ENCODE data around the gene SAMD4B. TPM values are rescaled to one million over a fixed set of nuclear protein-coding genes. Genes with fewer than 3 reads are reported as not detected.

The SAMD4B gene
- total RNA-seq, 2 experiments from 2014 or later: 59.4 to 60.0 TPM

DNA sequence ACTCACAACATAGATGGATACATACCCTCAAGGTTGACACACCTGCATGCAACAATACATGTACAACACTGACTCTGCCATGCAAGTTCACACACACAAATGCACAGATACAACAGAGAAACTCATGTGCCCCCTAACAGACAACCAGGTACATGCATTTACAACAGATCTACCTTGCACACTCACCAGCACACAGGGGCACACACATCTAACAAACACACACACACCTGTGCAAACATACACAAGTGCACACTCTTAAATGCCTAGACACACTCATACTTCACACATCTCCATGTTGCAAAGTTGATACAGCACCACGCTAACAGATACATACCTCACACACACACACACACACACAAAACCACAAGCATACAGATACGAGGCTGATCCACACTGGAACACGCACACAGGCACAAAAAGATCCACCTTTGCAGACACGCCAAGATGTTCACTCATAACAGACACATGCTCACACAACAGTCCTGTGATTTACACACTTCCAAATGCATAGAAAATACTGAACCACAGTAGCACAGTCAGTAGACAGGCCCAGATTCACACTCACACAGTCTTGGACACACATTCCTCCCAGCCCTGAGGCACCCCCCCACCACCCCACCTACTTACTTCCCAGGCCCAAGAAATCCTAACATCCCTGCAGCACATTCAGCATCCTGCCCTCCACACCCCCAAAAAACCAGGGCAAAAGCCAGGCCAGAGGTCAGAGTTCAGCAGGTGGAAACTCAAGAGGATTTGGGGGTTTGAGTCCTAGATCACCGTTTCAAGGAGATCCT lies 22.9 kb upstream of the SAMD4B start:
- no peak for DNase-seq (ENCODE audit: low spot score)
- H2AFZ ChIP-seq (ENCODE audit: low read length): no peak overlapping the region
- H3K27ac ChIP-seq (ENCODE audit: low read depth, low read length, poor library complexity, severe bottlenecking): no peak overlapping the region
- POLR2A ChIA-PET: no interaction called here
- peak overlapping the region; percentile 6; the same call in 1 of the 2 replicates for H3K4me2 ChIP-seq (ENCODE audit: low read length)
- no TSS peak for BruUV-seq (replicated peaks)
- no peaks in the 10 kb centered on the region for H3K9me3 ChIP-seq (ENCODE audit: low read length)
- no peak overlapping the region for H3K4me3 ChIP-seq (ENCODE audit: low read depth, low read length, poor library complexity, severe bottlenecking)
- TF ChIP-seq EZH2phosphoT487 (IDR thresholded peaks at IDR 0.05; ENCODE audit: borderline replicate concordance, low read depth, low read length): no peak
- TF ChIP-seq, protein P1, sequence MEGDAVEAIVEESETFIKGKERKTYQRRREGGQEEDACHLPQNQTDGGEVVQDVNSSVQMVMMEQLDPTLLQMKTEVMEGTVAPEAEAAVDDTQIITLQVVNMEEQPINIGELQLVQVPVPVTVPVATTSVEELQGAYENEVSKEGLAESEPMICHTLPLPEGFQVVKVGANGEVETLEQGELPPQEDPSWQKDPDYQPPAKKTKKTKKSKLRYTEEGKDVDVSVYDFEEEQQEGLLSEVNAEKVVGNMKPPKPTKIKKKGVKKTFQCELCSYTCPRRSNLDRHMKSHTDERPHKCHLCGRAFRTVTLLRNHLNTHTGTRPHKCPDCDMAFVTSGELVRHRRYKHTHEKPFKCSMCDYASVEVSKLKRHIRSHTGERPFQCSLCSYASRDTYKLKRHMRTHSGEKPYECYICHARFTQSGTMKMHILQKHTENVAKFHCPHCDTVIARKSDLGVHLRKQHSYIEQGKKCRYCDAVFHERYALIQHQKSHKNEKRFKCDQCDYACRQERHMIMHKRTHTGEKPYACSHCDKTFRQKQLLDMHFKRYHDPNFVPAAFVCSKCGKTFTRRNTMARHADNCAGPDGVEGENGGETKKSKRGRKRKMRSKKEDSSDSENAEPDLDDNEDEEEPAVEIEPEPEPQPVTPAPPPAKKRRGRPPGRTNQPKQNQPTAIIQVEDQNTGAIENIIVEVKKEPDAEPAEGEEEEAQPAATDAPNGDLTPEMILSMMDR (conservative IDR thresholded peaks at IDR 0.05; ENCODE audit: low read length): no peak
- H4K20me1 ChIP-seq (ENCODE audit: insufficient read depth, low read length): no peaks in the 10 kb centered on the region
- no peaks in the 10 kb centered on the region for H3K79me2 ChIP-seq (ENCODE audit: insufficient read depth, low read depth, low read length)
- CTCF ChIA-PET (ENCODE audit: unreplicated experiment): no interaction called here
- intact Hi-C loops (cut with micrococcal nuclease; ENCODE audit: unreplicated experiment): no loop called here
- H3K36me3 ChIP-seq (ENCODE audit: insufficient read depth, low read length): no peaks in the 10 kb centered on the region
- H3K9me2 ChIP-seq (ENCODE audit: insufficient read depth, low read length): no peaks in the 10 kb centered on the region
- no peaks in the 10 kb centered on the region for H3K4me1 ChIP-seq (ENCODE audit: insufficient read depth, low read length, poor library complexity, severe bottlenecking)

DNA sequence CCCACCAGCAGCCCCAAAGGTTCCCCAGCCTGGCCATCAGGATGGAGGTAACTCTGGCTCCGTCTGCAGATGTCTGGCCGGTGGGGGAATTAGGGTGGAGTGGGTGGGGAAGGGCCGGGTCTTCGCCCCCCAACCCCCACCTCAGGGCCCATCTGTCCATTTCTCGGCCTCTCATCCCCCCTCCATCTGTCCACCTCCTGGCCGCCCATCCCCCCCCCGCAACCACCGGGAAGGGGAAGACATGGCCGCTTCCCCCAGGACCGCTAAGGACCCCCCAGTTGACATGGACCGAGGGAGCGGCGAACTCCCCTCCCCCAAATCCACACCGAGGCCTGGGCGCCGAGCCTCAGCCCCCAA lies 22.4 kb upstream of the SAMD4B start:
- H3K4me1 ChIP-seq (ENCODE audit: insufficient read depth, low read length, poor library complexity, severe bottlenecking): no peaks in the 10 kb centered on the region
- no peaks in the 10 kb centered on the region for H3K79me2 ChIP-seq (ENCODE audit: insufficient read depth, low read depth, low read length)
- POLR2A ChIA-PET: no interaction called here
- no peak overlapping the region for H3K4me3 ChIP-seq (ENCODE audit: low read depth, low read length, poor library complexity, severe bottlenecking)
- intact Hi-C loops (cut with micrococcal nuclease; ENCODE audit: unreplicated experiment): no loop called here
- CTCF ChIA-PET (ENCODE audit: unreplicated experiment): no interaction called here
- H2AFZ ChIP-seq (ENCODE audit: low read length): no peak overlapping the region
- peak overlapping the region; percentile 6; the same call in 1 of the 2 replicates for H3K4me2 ChIP-seq (ENCODE audit: low read length)
- no peaks in the 10 kb centered on the region for H4K20me1 ChIP-seq (ENCODE audit: insufficient read depth, low read length)
- H3K9me2 ChIP-seq (ENCODE audit: insufficient read depth, low read length): no peaks in the 10 kb centered on the region
- TF ChIP-seq, protein P1 (conservative IDR thresholded peaks at IDR 0.05; ENCODE audit: low read length): no peak
- H3K9me3 ChIP-seq (ENCODE audit: low read length): no peaks in the 10 kb centered on the region
- no TSS peak for BruUV-seq (replicated peaks)
- no peak overlapping the region for H3K27ac ChIP-seq (ENCODE audit: low read depth, low read length, poor library complexity, severe bottlenecking)
- no peaks in the 10 kb centered on the region for H3K36me3 ChIP-seq (ENCODE audit: insufficient read depth, low read length)
- no peak for DNase-seq (ENCODE audit: low spot score)

DNA sequence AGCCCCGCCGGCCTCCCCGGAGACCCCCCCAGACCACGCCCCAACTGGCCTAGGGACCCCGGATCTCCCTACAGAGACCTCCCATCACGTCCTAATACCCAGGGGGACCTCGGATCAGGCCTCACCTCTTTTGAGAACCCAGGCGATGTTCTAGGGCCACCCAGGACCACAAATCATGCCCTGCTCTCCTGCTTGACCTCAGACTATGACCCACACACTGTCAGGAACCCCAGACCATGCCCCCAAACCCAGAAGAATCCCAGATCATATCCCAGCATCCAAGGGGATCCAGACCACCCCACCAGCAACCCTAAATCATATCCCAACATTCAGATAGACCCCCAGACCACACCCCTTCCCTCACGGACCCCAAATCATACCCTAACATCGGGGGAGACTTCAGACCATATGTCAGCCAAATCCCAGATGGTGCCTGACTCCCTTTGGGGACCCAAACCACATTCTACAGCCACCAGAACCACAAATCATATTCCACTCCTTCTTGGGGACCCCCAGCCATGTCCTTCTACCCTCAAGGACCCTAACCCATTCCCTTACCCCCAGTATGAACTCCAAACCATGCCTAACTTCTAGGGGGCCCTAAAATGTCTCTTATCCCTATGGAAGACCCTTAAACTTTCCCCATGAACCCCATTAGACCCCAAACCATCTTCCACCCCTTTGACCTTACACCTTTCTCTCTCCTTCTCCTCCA lies 20.9 kb upstream of the SAMD4B start:
- ChIA-PET POLR2A (interaction anchor here (0.6 kb wide), 1 partner anchor 460 kb away, joined by 5 read pairs; no protein-coding TSS in a partner anchor), CTCF (ENCODE audit: unreplicated experiment) (no interaction called here)
- Histone ChIP-seq H3K9me2 (ENCODE audit: insufficient read depth, low read length) (no peaks in the 10 kb centered on the region), H3K36me3 (ENCODE audit: insufficient read depth, low read length) (no peaks in the 10 kb centered on the region), H3K4me3 (ENCODE audit: low read depth, low read length, poor library complexity, severe bottlenecking) (no peak overlapping the region), H4K20me1 (ENCODE audit: insufficient read depth, low read length) (no peaks in the 10 kb centered on the region), H3K27ac (ENCODE audit: low read depth, low read length, poor library complexity, severe bottlenecking) (no peak overlapping the region), H3K4me2 (ENCODE audit: low read length) (no peak overlapping the region), H2AFZ (ENCODE audit: low read length) (no peak overlapping the region), H3K4me1 (ENCODE audit: insufficient read depth, low read length, poor library complexity, severe bottlenecking) (no peaks in the 10 kb centered on the region), H3K79me2 (ENCODE audit: insufficient read depth, low read depth, low read length) (no peaks in the 10 kb centered on the region), H3K9me3 (ENCODE audit: low read length) (no peaks in the 10 kb centered on the region)
- TF ChIP-seq, protein P1 (conservative IDR thresholded peaks at IDR 0.05; ENCODE audit: low read length): no peak
- no peak for TF ChIP-seq EZH2phosphoT487 (IDR thresholded peaks at IDR 0.05; ENCODE audit: borderline replicate concordance, low read depth, low read length)
- intact Hi-C loops (cut with micrococcal nuclease; ENCODE audit: unreplicated experiment): no loop called here
- no peak for DNase-seq (ENCODE audit: low spot score)
- no TSS peak for BruUV-seq (replicated peaks)
